H54 (cell line): ENCODE measurements around the gene SLC30A10.
"Not testable (repeated sequence)": the region's sequence is repeated elsewhere in the genome, so short reads cannot be mapped to it uniquely, and the experiment has no call there.

ENCODE experiments used
- DNase-seq: peaks from one replicate; pipeline ENCODE4 v3.0.0; 2011; ENCODE audit warnings: low spot score, mixed read lengths; ENCODE audit not compliant: insufficient read length
- FAIRE-seq: peaks from 3 replicates; lab custom pipeline; 2011; peaks lifted over from hg19 to GRCh38; lab: Jason Lieb, UNC
- POLR2A ChIP-seq: IDR thresholded peaks from 2 replicates; pipeline ENCODE4 v1.6.1; 2011; ENCODE audit warnings: low read depth, mild to moderate bottlenecking, low read length

Gene SLC30A10

DNA sequence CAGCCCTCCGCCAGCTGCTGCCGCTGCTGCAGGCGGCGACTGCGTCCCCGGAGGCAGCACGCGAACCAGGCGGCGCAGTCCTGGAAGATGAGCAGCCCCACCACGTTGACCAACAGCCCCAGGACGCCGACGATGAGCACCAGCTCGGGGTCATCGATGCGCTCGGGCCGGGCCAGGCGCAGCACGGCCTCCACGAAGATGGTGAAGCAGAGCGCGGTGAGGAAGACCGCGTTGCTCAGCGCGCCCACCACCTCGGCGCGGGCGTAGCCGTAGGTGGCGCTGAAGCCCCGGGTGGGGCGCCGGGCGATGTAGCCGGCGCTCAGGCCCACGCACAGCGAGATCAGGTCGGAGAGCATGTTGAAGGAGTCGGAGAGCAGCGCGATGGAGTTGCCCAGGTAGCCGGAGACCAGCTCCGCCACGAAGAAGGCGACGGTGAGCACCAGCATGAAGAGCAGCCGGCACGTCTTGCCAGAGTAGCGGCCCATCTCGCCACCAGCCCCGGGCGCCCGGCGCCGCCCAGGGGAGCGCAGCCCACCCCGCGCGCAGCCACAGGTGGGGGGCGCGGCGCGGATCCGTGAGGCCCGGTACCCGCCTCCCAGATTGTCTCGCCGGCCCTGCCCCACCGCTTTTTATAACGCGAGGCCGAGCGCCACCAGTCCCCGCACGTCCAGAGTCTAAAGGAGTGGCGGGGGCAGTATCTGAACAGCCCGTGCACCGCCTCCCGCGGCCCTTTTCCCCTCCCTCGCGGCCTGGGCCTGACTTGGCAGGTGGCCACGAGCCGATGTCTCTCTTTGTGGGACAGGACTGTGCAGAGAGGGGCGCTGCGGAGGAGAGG, at the start of gene SLC30A10:
TSS of gene SLC30A10 (minus strand) at position 602 of the 835 bp plus-strand sequence. CDS start at position 485, 117 bp downstream.
- DNase-seq (no peak), FAIRE-seq (no peak)

DNA sequence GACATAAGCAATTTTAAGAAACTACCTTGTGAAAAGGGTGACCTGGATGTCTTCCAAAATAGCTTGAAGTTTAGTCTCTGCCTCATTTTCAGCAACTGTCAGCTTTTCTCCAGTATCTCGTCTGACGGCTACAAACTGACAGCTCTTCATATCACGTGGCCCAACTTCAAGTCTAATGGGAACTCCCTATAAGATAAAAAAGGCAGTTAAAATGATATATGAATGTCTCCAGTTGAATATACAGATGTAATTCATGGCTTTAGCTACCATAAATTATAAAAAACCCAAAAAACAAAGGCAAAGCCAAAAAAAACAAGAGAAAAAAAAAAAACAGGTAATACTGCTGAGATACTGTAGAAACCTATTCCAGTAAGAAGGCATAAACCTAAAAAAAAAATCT, 44.9 kb upstream of the SLC30A10 start:
- no peak for TF ChIP-seq POLR2A
- no peak for DNase-seq
- no peak for FAIRE-seq

More for the DNA sequence above, at the start of gene SLC30A10:
- no peak for TF ChIP-seq POLR2A

DNA sequence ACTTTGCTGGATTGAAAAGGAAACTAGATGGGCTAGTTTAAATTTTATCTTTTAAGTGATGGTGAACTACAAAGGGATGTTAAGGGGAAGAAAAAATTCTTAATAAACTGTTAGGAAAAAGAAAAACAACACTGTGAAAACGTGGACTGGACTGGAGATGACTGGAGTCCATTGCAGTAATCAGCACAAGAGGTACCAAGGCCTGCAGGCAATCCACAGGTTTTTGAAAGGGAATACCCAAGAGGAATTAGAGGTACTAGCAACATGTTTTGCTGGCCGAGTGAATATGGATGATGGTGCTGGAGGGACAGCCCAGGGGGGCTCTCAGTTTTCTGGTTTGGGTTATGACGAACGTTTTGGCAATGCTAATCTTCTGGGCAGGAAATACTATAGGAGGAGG, 39.0 kb upstream of the SLC30A10 start:
- FAIRE-seq (no peak), DNase-seq (no peak)
- TF ChIP-seq POLR2A = no peak

DNA sequence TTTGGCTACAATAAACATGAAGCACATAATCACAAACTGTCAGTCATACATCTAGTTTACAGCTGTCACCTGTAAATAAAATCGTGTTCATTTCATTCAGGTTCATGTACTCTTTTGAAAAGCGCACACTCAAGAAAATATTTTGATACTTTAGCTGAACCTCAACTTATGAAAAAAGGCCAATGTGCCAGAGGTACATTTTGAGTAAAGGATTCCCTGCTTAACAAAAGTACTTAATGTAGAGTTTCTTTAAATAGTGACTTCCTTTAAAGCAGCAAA, 37.7 kb upstream of the SLC30A10 start:
- no peak for TF ChIP-seq POLR2A
- FAIRE-seq = no peak
- DNase-seq = no peak

DNA sequence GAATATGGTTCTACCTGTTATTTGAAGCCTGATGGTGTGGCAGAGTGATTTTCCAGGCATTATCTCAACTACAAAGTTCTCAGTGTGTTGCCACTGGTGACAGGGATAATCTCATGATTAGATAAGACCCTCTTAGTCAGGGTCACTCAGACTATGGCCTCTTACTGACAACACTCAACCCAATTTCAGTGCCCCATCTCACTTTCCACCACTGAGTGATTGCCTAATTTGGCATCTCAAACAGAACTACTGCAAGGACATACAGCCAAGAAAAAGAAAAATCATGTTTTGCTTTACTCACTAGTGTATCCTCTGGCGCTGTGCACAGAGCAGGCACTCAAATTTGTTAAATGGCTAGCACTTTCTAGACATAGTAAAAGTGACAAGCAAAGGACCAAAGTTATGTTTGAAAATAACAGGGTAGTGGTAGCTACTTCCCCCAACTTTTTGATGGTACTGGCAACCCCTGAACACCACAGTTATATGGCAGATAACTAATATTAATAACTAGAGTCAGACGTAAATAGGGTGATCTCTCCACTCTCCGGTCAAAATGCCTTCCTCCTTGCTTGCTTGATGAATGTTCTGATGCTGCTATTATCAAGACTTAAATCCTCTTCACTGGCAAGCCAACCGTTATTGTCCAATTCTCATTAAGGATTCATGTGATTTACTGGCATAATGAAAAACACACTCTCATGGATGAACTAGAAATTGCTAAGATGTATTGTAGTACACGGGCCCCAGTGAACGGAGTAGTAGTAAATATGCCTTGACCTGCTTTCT, 37.1 kb upstream of the SLC30A10 start:
- FAIRE-seq (no peak), DNase-seq (no peak)
- TF ChIP-seq POLR2A = no peak

DNA sequence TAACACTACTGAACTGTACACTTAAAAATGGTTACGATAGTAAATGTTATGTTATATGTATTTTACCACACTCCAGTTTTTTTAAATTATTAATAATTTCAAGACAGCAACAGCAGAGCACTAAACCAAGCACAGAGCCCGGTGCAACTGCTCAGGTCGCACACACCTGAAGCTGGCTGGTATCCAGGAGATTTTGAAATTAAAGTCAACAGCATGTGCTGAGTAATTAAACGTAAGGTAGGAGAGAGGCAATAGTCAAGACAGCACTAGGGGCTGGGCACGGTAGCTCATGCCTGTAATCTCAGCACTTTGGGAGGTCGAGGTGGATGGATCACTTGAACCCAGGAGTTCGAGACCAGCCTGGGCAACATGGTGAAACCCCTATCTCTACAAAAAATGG, 35.1 kb upstream of the SLC30A10 start:
- DNase-seq (no peak), FAIRE-seq (no peak)
- no peak for TF ChIP-seq POLR2A

DNA sequence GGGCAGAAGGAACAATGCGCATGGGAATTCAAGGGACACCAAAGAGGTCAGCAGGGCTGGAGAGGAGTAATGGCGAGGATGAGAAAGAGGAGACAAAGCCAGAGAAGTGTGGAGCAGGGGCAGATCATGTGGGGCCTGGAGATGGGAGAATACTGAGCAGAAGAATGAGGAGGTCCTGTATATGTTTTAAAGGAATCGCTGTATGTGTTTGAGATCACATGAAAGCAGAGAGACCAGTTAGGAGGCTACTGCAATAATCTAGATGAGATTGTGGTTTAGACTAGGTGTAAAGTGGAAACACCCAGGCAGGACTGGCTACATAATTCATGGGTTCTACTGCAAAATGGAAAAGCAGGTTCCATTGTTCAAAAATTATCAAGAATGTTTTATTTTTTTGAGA, 33.3 kb upstream of the SLC30A10 start:
- no peak for FAIRE-seq
- DNase-seq = no peak
- no peak for TF ChIP-seq POLR2A

DNA sequence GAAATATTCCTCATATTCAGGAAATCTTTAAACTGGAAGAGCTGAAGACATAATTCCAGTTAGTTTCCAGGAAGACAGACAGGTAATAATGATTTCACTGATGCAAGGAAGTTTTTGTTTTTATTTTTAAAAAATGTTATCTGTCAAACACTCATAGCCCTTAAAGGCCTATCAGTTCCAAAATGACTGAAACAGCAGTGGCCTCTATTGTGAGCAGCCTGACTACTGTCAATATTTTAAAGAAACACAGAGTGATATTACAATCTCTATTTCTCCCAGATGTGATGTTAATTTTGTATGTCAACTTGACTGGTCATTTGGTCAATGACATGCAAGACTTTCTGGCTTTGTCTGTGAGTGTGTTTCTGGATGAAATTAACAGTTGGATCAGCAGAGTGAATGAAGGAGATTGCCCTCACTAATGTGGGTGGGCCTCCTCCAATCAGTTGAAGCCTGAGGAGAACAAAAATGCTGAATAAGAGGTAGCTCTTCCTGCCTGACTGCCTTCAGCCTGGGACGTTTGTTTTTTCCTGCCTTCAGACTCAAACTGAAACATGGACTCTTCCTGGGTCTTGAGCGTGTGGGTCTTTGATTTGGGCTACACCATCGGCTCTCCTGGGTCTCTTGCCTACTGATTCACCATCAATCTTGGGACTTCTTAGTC, 31.3 kb upstream of the SLC30A10 start:
- no peak for FAIRE-seq
- DNase-seq = no peak
- TF ChIP-seq POLR2A = no peak

DNA sequence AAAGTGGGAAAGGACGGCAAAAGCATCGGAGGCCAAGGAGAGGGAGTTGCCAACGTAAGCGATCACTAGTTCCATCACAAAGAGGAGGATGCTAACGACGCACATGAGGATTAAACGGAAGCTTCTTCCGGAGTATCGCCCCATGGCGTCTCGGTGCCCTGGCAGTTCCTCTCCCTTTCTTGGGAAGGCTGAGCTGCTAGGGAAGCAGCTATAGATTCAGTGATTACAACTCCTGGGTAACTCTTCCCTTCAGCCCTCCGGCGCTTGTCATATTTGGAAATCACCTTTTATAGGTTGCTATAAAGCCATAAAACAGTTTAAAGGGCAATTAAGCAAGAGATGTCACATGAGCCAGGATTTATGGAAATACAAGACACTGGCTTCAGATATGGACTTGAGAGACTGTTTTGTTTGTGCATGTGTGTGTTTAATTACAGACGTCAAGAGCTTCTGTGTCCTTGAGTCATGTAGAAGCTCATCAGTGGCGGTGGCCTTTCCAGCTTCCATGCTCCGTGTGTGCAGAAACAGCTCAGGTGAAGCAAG, 30.6 kb upstream of the SLC30A10 start:
- DNase-seq (no peak), FAIRE-seq (no peak)
- no peak for TF ChIP-seq POLR2A

DNA sequence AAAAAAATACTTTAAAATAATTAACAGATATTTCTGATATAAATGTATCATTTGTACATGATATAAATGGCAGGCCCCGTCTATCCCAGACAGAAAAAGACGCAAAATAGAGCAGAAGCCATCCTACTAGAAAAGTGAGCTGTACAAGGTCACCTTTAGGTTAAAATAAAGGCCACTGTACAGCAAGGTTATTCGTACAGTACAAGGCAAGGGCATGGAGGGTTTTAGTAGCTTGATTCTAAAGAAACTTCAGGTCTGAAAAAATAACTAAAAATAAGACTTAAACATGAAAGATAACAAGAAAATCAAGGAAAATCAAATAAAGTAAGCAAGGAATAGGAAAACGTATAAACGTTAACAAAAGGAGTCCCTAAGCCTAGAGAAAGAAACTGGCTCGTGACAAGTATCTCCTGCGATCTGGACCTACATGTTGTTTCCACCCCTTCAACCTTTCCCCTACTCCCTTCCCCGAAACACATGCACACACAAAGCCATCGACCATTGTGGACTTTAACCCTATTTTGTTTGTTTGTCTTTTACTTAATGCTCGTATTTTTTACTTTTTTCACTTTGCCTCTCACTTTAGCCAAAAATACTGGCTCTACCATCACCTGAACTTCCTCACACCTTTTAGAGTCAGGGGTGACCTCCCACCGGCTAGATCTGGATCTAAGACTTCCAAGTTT, 26.5 kb upstream of the SLC30A10 start:
- DNase-seq (no peak), FAIRE-seq (no peak)
- TF ChIP-seq POLR2A = no peak

DNA sequence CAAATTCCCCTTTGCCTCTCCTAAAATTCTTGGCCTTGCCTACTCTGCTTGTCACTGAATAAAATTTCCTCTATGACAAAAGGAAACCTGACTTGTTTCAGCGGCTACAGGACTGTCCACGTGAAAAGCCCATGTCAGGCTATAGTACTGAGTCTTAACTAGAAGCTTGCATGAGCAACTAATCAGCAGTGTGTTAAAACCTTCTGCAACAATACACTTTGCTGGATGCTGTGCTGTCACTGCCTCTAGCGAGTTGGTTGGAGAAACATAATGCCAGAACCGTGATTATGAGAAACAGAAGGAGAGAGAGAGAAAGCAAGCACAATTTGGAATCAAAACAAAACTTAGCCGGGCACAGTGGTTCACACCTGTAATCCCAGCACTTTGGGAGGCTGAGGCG, 25.7 kb upstream of the SLC30A10 start:
- DNase-seq (no peak), FAIRE-seq (no peak)
- TF ChIP-seq POLR2A = no peak

DNA sequence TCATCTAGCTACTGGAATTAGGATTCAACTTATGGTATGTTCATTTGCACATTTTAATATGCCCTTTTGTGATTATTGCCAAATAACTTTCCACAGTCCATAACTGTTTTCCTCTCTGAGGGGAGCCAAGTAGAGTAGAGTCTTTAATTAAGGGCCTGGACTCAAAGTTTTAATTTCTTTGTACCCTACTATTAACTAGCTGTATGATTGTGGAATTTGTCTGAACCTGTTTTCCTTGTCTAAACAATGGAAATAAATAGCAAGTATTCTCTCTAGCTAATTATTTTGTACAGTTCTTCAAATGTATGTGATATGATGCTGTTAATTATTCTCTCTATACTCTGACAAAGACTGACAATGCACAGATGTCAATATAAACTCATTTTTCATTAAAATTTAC, 24.0 kb upstream of the SLC30A10 start:
- no peak for DNase-seq
- no peak for FAIRE-seq
- no peak for TF ChIP-seq POLR2A

DNA sequence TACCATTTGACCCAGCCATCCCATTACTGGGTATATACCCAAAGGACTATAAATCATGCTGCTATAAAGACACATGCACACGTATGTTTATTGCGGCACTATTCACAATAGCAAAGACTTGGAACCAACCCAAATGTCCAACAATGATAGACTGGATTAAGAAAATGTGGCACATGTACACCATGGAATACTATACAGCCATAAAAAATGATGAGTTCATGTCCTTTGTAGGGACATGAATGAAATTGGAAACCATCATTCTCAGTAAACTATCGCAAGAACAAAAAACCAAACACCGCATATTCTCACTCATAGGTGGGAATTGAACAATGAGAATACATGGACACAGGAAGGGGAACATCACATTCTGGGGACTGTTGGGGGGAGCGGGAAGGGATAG, 20.9 kb upstream of the SLC30A10 start:
- FAIRE-seq, DNase-seq: not testable (repeated sequence)

DNA sequence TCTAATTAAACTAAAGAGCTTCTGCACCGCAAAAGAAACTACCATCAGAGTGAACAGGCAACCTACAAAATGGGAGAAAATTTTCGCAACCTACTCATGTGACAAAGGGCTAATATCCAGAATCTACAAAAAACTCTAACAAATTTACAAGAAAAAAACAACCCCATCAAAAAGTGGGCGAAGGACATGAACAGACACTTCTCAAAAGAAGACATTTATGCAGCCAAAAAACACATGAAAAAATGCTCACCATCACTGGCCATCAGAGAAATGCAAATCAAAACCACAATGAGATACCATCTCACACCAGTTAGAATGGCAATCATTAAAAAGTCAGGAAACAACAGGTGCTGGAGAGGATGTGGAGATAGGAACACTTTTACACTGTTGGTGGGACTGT, 20.4 kb upstream of the SLC30A10 start:
- FAIRE-seq, DNase-seq: not testable (repeated sequence)
